Activated CD4-positive, alpha-beta memory T cell treated with anti-CD3 and anti-CD28 coated beads, Interleukin-2, amount 10 ng/mL, durations not matched to agents 7 days and 5 days (primary cell): ENCODE results near the gene HNRNPC. TPM values are rescaled to one million over a fixed set of nuclear protein-coding genes. Genes with fewer than 3 reads are reported as not detected.
A peak's percentile ranks its signal among the peaks of the same experiment; 100 is the strongest.

ENCODE experiments used
- CTCF ChIA-PET: fragments of 350-600 bp; sonication (Branson Sonifier 250); formaldehyde crosslinking; loops from one replicate; lab custom pipeline; 2021; ENCODE audit warnings: antibody characterized with exemption, inconsistent platforms; lab: Charles Lee
- POLR2A ChIA-PET: fragments of 350-600 bp; sonication (Branson Sonifier 250); formaldehyde crosslinking; loops from one replicate; lab custom pipeline; 2021; ENCODE audit warnings: antibody characterized with exemption; lab: Charles Lee
- DNase-seq: peaks from one replicate; pipeline ENCODE4 v3.0.0-alpha.2; 2020
- H3K27ac Mint-ChIP-seq: one replicate; pipeline ENCODE4 v1.8.0; 2021; ENCODE audit warnings: mild to moderate bottlenecking, mixed read lengths
- H3K27me3 Mint-ChIP-seq: one replicate; pipeline ENCODE4 v1.8.0; 2021; ENCODE audit warnings: mixed read lengths
- H3K36me3 Mint-ChIP-seq: one replicate; pipeline ENCODE4 v1.8.0; 2021; ENCODE audit warnings: low read depth, mixed read lengths
- H3K4me1 Mint-ChIP-seq: one replicate; pipeline ENCODE4 v1.8.0; 2021; ENCODE audit warnings: mixed read lengths
- H3K4me3 Mint-ChIP-seq: one replicate; pipeline ENCODE4 v1.8.0; 2021; ENCODE audit warnings: mild to moderate bottlenecking, mixed read lengths
- H3K9me3 Mint-ChIP-seq: one replicate; pipeline ENCODE4 v1.8.0; 2021; ENCODE audit warnings: mixed read lengths
- total RNA-seq, 2 experiments: library from RNA; stranded (reverse); gene quantifications; one replicate each; pipeline ENCODE4 v1.2.3, GENCODE V29; 2021

Gene HNRNPC
- total RNA-seq, 2 experiments from 2014 or later = 689 to 710 TPM

DNA sequence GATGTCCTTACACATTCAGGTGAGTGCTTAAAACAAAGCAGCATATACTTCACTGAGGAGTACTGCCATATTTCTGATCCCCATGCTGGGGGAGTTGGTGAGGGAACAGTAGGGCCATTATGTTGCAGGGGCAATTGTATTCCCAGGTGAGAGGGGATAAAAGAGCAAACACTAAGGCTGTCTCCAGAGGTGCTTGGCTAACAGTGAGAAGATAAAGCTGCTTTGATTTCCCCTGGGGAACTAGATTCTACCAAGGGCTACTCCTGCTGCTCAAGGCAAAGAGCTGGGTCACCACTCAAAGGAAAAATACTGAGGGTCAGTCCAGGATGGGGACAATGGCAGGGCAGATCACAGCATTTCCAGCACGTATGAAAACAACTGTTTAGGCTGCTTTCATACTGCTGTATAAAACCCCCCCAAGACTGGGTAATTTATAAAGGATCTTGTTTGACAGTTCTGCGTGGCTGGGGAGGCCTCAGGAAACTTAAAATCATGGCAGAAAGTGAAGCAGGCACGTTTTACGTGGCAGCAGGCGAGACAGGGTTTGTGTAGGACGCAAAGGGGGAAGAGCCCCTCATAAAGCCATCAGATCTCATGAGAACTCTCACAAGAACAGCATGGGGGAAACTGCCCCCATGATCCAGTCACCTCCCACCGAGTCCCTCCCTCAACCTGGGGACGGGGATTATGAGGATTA, 65.6 kb downstream of the HNRNPC start:
- H3K27ac Mint-ChIP-seq = no peak overlapping the region
- H3K27me3 Mint-ChIP-seq = no peaks in the 10 kb centered on the region
- H3K4me1 Mint-ChIP-seq = peaks cover 2% of the 10 kb centered on the region
- DNase-seq = no peak
- POLR2A ChIA-PET = interaction anchor here (0.9 to 2.3 kb wide), 5 partner anchors 10 to 252 kb away, joined by 3 to 12 read pairs (median 3); partner anchors contain the start of gene CHD8
- no peak overlapping the region for H3K4me3 Mint-ChIP-seq
- CTCF ChIA-PET = no interaction called here
- H3K9me3 Mint-ChIP-seq = no peaks in the 10 kb centered on the region
- H3K36me3 Mint-ChIP-seq = peaks cover 66% of the 10 kb centered on the region

DNA sequence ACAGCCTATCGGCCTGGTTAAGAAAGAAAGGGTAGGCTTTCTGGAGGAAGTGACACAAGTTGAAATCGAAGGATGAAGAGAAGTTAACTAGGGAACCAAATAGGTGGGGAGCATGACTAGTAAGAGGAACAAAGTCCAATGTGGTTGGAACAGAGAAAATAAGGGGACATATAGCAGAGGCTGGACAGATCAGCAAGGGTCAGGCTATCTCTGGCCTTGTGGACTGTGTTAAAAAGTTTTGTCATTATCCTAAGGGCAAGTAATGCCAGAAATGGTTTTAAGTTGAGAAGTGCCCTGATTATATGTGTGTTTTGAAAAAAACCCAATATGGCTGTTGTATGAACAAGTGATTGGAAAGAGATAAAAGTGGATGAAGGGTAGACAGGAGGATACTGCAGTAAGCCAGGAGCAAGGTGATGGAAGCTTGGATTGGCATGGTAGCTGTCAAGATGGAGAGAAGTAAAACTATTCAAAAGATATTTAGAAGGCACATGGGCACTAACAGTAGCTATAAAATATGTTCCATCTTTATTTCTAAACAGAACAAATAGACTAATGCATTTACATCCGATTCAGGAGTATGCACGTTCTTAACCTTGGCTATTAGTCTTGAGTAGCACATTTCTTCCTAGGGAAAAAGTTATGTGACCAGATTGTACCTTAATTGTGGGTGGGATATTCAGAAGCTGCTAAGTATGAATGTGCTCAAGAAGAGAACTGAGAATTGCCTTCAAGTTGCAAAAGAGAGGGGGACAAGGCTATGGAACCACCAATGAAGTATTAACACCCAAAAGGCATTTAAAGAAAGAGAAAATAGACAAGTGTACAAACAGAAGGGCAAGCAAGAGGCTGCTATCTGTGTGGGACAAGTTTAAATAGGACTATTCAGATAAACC, 66.5 kb downstream of the HNRNPC start:
- Mint-ChIP-seq H3K9me3 (no peaks in the 10 kb centered on the region), H3K27ac (no peak overlapping the region), H3K4me1 (peaks cover 2% of the 10 kb centered on the region), H3K36me3 (peaks cover 57% of the 10 kb centered on the region), H3K27me3 (no peaks in the 10 kb centered on the region), H3K4me3 (no peak overlapping the region)
- ChIA-PET CTCF (no interaction called here), POLR2A (interaction anchor here (0.9 to 2.3 kb wide), 5 partner anchors 9 to 253 kb away, joined by 3 to 12 read pairs (median 3); partner anchors contain the start of gene CHD8)
- DNase-seq = no peak

DNA sequence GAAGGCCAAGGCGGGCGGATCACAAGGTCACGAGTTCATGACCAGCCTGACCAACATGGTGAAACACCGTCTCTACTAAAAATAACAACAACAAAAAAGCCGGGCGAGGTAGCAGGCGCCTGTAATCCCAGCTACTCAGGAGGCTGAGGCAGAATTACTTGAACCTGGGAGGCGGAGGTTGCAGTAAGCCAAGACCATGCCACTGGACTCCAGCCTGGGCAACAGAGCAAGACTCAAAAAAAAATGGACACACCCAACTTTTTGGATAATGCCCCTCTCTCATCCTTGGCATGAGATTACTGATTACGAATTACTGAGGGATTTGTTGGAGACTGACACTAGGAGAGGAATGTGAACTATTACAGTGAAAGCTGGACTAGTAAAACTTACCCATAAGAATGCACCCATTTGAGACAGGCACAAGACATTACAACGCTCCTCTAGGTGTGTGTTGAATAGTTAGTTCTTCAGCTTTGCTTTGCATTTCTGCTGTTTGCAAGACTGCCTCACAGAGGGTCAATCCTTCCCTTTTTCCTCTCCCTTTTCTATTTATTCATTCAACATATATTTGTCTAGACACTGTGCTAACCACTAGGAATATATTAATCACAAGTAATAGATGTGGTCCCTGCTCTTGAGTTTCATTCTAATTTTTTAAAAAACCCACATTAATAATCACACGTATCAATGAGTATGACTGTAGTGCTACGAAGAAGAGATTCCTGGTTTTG, 67.3 kb downstream of the HNRNPC start:
- POLR2A ChIA-PET = interaction anchor here (1.2 kb wide), 1 partner anchor 10 kb away, joined by 3 read pairs; no protein-coding TSS in a partner anchor
- CTCF ChIA-PET = no interaction called here
- no peaks in the 10 kb centered on the region for H3K27me3 Mint-ChIP-seq
- no peak overlapping the region for H3K4me3 Mint-ChIP-seq
- no peak overlapping the region for H3K27ac Mint-ChIP-seq
- H3K4me1 Mint-ChIP-seq = peaks cover 2% of the 10 kb centered on the region
- DNase-seq = no peak
- H3K9me3 Mint-ChIP-seq = no peaks in the 10 kb centered on the region
- peaks cover 48% of the 10 kb centered on the region for H3K36me3 Mint-ChIP-seq

DNA sequence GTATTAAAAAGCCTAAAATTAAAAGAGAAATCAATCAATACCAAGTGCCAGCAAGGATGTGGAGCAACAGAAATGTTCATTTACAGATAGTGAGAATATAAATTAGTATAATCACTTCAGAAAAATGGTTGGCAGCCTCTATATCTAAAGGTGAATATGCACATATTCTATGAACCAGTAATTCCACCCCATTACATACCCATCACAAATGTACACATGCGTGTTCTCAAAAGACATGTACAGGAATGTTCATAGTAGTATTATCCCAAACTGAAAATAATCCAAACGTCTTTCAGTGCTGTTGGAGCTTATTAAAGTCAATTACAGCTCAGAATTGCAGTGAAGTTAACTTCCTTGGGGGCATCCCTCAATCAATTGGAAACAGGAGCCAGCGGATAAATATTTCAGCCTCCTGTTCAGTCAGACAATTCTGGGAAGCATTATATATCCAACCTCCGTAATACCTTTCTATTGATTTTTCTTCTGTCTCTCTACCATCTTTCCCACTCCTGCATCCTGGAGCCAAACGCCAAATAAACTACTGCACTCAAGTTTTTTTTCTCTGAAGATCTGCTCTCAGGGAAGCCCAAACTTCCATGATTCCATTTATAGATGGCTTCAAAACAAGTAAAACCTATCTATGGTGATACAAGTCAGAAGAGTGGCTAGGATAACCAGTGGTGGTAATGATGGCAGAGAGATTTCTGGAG, 68.3 kb downstream of the HNRNPC start:
- Mint-ChIP-seq H3K9me3 (no peaks in the 10 kb centered on the region), H3K4me1 (peaks cover 2% of the 10 kb centered on the region), H3K27ac (no peak overlapping the region), H3K36me3 (peaks cover 39% of the 10 kb centered on the region), H3K27me3 (no peaks in the 10 kb centered on the region), H3K4me3 (no peak overlapping the region)
- DNase-seq = no peak
- ChIA-PET POLR2A (no interaction called here), CTCF (no interaction called here)

DNA sequence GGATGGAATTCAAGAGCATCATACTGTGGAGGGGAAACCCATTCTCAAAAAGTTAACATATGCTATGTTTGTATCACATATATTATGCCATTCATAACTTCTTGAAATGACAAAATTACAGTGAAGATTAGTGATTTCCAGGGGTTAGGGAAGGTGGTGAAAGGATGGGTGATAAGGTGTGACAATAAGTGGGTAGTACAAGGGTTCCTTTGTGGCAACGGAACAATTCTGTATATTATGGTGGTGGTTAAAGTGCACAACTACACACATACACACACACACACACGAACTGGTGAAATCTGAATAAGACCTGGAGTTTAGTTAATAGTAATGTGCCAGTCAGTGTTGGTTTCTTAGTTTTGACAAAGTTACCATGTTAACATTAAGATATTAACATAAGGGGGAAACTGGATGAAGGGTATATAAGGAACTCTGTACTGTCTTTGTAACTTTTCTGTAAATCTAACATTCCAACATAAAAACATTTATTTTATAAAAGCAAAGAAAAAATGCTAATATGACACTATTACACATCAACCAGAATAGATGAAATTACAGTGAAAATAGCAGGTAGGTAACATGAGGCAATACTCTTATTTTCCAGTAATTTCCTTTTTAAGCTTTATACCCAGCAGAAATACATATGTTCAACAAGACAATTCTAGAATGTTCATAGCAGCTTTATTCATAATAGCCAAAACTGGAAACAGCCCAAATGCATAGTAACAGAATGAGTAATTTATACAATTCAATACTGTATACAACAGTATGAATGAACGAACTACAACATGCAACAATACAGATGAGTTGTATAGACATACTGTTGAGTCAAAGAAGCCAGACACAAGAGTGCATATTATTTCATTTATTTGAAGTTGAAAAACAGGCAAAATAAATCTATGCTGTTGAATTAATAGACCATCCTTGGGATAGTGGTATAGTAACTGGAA, 69.4 kb downstream of the HNRNPC start:
- DNase-seq = no peak
- Mint-ChIP-seq H3K4me1 (peaks cover 2% of the 10 kb centered on the region), H3K4me3 (no peak overlapping the region), H3K27ac (no peak overlapping the region), H3K36me3 (peaks cover 28% of the 10 kb centered on the region), H3K27me3 (peaks cover 6% of the 10 kb centered on the region), H3K9me3 (no peaks in the 10 kb centered on the region)
- ChIA-PET POLR2A (no interaction called here), CTCF (no interaction called here)

DNA sequence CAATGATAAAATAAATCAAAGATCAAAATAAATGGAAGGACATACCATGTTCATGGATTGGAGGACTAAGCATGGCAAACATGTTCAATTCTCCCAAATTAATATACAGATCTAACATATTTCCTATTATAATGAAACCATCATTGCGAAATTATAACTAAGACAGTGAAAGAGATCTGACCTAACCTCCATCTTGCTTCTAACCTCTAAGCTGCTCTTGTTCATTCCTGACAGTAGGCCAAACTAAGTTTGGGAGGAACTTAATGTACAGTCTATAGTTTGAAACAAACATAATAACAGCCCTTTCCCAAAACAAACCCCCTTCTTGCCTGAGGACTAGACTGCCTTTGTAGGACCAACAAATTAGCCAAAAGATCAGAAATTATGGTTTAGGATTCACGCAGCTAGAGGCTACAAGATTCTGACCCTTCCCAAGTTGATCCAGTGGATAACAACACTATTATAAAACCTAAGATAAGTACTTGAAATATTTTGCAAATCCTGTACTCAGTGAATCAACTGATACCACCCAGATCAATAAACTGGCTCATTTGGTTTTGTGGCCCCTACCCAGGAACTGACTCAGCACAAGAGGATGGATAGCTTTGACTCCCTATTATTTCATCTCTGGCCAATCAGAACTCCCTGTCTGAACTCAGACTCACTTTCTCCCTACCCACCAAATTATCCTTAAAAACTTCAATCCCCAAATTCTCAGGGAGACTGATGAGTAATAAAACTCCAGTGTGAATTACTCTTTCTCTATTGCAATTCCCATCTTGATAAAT, 71.6 kb downstream of the HNRNPC start:
- no peaks in the 10 kb centered on the region for H3K9me3 Mint-ChIP-seq
- H3K36me3 Mint-ChIP-seq = peaks cover 7% of the 10 kb centered on the region
- peak overlapping the region; percentile 26 for H3K27ac Mint-ChIP-seq
- peaks cover 18% of the 10 kb centered on the region for H3K27me3 Mint-ChIP-seq
- H3K4me3 Mint-ChIP-seq = no peak overlapping the region
- CTCF ChIA-PET = interaction anchor here (0.6 kb wide), 1 partner anchor 358 kb away, joined by 5 read pairs; no protein-coding TSS in a partner anchor
- no peak for DNase-seq
- H3K4me1 Mint-ChIP-seq = peaks cover 2% of the 10 kb centered on the region
- POLR2A ChIA-PET = interaction anchor here (0.9 to 1.8 kb wide), 2 partner anchors 9 to 18 kb away, joined by 4 read pairs; no protein-coding TSS in a partner anchor

DNA sequence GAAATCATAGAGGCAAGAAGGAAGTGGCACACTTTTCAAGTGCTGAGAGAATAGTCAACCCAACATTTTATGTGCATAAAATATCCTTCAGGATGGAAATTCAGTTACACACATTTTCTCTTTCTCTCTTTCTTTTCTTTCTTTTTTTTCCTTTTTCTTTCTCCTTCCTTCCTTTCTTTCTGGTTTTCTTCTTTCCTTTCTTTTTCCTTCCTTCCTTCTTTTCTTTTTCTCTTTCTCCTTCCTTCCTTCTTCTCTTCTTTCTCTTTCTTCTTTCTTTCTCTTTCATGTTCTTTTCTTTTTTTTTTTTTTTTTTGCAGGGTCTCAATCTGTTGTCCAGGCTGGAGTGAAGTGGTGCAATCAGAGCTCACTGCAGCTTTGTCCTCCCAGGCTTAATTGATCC, 74.6 kb downstream of the HNRNPC start:
- ChIA-PET CTCF (interaction anchor here (0.7 kb wide), 1 partner anchor 36 kb away, joined by 4 read pairs; no protein-coding TSS in a partner anchor), POLR2A (interaction anchor here (1.0 kb wide), 1 partner anchor 21 kb away, joined by 3 read pairs; no protein-coding TSS in a partner anchor)
- no peak overlapping the region for H3K4me3 Mint-ChIP-seq
- H3K27me3 Mint-ChIP-seq = peaks cover 18% of the 10 kb centered on the region
- H3K9me3 Mint-ChIP-seq = no peaks in the 10 kb centered on the region
- peaks cover 14% of the 10 kb centered on the region for H3K4me1 Mint-ChIP-seq
- no peaks in the 10 kb centered on the region for H3K36me3 Mint-ChIP-seq
- no peak overlapping the region for H3K27ac Mint-ChIP-seq
- DNase-seq = no peak

DNA sequence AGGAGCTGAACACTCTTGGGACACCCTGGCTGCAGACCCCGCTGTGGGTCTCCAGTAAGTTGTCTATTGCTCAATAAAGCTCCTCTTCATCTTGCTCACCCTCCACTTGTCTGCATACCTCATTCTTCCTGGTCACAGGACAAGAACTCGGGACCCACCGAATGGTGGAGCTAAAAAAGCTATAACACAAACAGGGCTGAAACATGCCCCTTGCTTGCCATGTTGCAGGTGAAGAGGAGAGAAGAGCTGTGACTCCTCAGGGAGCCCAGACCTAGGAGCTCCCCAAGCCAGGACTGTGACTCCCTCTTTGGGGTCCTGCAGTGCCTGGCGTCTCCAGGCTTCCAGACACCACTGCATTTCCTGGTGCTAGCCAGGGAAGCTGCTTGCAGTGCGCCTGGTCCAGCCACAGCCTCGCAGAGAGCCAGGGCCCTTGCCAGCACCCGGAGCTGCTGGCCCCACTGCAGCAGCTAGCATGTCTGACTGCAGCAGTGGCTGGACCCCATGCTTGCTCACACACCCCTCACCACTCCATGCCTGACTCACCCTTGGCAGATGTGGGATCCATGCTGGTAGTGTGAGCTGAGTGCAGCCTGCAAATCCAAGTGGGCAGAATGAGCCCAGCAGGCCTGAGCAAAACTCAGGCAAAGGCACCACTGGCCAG, 76.2 kb downstream of the HNRNPC start:
- Mint-ChIP-seq H3K27me3 (peaks cover 18% of the 10 kb centered on the region), H3K9me3 (no peaks in the 10 kb centered on the region), H3K4me3 (no peak overlapping the region), H3K27ac (no peak overlapping the region), H3K36me3 (no peaks in the 10 kb centered on the region), H3K4me1 (peaks cover 13% of the 10 kb centered on the region)
- ChIA-PET POLR2A (interaction anchor here (1.4 to 1.6 kb wide), 3 partner anchors 10 to 116 kb away, joined by 3 to 5 read pairs (median 5); no protein-coding TSS in a partner anchor), CTCF (interaction anchor here (0.8 kb wide), 1 partner anchor 100 kb away, joined by 4 read pairs; no protein-coding TSS in a partner anchor)
- DNase-seq = no peak

DNA sequence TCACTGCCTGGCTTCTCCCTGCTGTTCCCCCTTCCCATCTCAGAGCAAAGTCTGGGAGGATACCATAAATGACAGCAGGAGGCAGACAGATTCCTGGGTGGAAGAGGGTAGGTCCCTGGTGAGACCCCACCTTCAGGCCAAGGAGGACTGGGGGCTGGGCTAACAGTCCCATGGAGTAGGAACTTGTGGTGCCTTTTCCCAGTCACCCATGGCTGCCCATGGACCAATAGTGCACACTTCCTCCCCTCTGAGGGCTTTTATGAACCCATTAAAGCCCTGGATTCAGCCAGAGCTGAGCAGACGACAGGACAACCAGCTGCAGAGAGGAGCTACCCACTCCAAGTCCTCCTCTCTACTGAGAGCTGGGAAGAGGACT, 76.8 kb downstream of the HNRNPC start:
- no peak for DNase-seq
- ChIA-PET POLR2A (interaction anchor here (0.7 to 1.6 kb wide), 4 partner anchors 11 to 116 kb away, joined by 3 to 5 read pairs (median 4); no protein-coding TSS in a partner anchor), CTCF (no interaction called here)
- H3K4me1 Mint-ChIP-seq = peaks cover 12% of the 10 kb centered on the region
- H3K9me3 Mint-ChIP-seq = no peaks in the 10 kb centered on the region
- no peaks in the 10 kb centered on the region for H3K36me3 Mint-ChIP-seq
- peak overlapping the region; percentile 41 for H3K4me3 Mint-ChIP-seq
- no peak overlapping the region for H3K27ac Mint-ChIP-seq
- peaks cover 18% of the 10 kb centered on the region for H3K27me3 Mint-ChIP-seq

DNA sequence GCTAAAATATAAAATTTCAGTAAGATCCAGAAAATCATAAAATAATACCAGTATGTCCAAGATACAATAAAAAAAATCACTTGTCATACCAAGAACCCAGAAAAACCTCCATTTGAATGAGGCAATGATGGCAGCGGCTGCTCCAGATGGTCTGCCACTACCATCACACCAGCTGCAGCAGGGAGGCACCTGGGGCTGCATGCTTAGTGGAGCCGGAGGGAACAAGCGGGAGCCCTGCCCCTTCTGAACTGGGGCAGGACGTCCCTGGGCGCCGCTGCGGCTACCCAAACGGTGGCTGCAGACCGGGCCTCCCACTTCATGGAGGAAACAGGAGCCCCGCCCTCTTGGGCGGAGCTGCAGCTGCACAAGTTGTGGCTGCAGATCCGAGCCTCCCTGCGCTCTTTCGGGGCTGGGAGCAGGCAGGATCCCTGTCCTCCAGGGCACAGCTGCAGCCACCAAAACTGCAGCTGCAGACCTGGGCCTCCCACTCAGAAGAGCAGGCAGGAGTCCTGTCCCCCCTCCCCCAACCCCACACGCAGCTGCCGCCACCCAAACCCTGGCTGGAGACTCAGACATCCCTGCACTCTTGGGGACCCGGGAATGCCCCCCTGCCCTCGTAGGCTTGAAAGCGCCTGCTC, 77.3 kb downstream of the HNRNPC start:
- ChIA-PET POLR2A (interaction anchor here (0.7 to 1.4 kb wide), 2 partner anchors 11 to 99 kb away, joined by 3 read pairs; no protein-coding TSS in a partner anchor), CTCF (no interaction called here)
- no peaks in the 10 kb centered on the region for H3K9me3 Mint-ChIP-seq
- no peaks in the 10 kb centered on the region for H3K36me3 Mint-ChIP-seq
- H3K4me1 Mint-ChIP-seq = peaks cover 12% of the 10 kb centered on the region
- H3K27ac Mint-ChIP-seq = peak overlapping the region; percentile 31
- H3K4me3 Mint-ChIP-seq = peak overlapping the region; percentile 41
- H3K27me3 Mint-ChIP-seq = peaks cover 18% of the 10 kb centered on the region
- peak; percentile 82 for DNase-seq
